ENCODE data around the gene SSBP2.

Gene SSBP2

DNA sequence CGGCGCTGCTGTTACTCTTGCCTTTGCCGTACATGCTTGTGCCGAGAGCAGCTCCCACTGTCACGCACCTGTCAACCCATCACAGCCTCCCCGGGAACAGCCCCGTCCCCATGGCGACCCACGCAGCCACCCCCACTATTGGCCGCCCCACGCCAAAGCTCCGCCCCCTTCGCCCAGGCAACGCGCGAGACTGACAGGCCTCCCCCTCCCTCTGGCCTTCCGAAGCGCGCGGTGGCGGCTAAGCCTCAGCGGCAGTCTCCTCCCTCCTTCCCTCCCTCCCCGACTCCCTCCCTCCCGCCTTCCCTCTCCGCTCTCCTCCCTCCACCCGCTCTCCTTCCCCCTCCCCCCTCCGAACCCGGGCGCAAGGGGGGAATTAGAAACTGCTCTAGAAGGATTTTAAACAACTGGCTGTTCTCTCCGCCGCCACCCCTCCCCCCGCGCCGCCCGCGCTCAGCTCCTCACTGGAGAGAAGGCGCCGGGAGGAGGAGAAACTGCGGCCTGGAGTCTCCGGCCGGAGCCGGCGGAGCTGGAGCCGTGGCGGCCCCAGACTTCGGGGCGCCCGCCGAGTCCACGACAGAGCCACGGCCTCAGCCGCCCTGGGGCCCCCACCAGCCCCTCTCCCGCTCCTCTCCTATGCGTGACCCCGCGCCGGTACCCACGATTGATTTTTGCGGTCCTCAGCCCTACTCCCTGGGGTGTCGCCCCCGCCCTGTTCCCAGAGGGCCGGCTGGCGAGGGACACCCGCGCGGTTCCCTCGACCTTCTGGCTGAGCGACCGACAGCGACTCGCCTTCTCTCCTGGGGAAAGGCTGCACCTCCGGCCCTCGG, at the start of gene SSBP2:
SSBP2 (minus strand) TSS at position 89 of the 827 bp plus-strand sequence; CDS start at position 34, 55 bp downstream.
- DNase-seq: peak; percentile 98

DNA sequence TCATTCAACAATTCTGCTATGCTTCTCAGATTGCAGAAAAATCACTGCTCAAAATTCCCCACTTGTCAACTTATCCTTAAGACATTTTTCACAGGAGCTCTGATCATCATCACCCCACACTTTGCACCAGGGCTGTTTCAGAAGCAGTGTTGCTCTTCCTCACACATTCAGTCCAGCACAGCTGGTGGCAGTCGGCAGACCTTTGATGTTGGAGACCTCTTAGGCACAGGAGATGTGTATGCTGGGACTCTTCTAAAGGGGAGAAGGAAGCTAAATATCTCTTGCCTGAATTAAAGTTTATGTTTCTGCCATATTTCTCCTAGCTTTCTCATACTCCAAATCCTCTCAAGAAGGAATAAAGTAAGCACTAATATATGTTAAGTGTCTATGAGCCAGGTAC, 44.8 kb upstream of the SSBP2 start:
- DNase-seq: no peak

DNA sequence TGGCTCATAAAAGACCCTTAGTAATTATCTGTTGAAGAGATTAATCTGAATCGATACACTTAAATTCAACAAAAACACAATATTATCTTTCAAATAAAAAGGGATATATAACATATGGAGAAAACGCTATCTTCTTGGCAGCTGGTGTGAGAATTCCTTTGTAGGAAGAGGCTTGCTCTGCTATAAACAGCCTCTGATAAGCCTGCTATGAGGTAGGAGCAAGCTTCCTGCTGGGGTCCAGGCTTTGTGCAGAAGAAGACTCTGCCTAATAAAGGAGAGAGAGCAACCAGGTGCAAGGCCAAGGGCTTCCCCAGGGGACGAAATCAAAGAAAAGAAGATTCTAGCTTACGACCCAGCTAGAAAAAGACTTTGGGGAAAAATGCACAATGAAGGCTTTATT, 43.3 kb upstream of the SSBP2 start:
- no peak for DNase-seq

DNA sequence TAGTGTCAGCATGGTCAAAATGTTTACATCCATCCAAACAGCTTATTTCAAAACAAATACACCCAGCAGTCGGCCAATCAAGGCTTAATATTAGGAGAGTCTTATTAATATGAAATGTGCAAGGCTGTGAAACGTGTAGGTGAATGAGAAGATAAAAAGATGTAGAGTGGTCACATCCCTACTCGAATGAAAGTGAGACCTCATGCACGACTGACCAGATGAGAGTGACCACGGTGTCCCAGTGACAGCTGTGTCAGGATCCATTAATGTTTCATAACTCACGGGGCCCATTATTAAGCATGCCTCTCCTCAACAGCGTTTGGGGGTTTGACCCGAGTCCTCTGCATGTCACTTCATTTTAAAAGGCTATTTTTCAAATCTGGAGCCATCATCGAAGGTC, 39.4 kb upstream of the SSBP2 start:
- no peak for DNase-seq

DNA sequence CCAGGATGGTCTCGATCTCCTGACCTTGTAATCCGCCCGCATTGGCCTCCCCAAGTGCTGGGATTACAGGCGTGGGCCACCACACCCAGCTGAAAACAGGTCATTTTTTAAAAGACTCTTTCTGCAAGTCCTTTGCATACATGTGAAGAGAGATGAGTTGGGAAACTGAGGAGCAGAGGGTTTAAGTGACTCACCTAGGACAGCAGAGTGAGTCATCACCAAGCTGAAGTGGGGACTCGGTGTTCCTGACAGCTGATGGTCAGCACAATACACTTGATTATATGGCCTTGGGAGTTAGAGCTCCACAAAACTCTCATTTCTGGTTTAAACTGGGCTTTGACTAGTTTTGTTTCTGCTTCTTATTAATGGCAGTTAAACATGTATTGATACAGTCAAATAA, 38.1 kb upstream of the SSBP2 start:
- no peak for DNase-seq

DNA sequence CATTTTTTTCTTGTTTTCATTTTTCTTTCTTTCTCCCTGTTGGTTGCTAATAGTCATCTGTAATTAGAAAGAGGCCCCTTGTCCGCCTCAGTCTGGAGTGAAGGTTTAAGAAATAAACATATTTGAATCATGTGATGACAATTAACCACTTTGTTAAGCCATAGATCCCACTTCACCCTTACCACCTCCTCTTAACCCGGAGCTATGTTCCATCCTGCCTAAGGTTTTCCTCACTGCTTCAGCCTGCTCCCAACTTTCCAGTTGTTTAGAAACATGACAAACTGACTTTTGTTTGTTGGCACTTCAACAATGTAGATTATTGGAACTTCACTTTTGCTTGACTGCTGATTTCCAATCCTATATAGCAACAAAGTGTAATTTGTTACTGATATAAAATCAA, 37.4 kb upstream of the SSBP2 start:
- no peak for DNase-seq

DNA sequence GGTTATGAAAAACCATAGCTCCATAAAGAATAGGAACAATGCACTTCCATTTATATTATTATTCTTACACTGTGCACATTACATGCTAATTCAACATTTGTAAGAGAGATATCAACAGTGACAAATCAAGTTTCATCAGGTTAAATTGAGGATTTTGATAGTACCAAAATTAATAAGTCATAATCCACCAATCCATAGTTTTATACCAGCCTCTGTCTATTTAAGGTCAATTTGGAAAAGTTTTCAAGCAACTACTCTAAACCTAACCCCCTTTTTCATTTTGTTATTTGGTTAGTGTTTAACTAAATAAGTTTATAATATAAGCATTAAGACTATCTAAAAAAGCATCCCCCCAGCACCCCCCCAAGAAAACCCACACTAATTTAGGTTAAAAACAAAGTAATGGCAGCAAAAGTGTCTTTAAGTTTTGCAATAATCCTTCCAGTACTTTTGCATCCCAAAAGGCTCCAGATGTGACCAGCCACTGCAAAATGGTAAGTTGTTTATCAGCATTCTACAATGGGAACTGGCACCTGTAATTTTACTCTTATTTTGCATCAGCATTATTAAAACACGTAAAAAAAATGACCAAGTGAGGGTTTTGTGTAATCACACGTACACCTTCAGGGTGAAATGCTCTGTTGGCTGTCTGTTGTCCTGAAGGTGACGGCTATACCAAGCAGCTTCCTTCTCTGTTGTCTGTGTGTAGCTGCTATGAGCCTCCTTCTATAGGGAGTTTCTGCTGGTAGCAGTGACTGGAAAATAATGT, 36.8 kb upstream of the SSBP2 start:
- DNase-seq: no peak

DNA sequence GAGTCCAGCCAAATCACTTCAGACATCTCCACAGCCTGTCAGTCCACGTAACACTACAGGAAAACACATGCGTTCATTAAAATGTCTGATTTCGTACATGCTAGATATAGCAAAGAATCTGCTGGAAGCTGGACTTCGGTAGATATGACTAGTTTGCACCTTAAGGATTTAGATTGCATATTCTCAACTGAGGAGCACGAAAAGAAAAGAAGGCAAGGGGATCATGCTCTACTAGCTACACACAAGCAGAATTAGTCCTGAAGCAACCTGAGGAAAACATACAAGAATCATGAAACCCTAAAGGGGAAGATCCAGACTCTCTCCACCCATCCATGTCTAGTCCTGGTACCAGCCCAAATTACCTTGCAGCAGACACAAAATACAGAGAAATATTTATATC, 36.1 kb upstream of the SSBP2 start:
- no peak for DNase-seq

DNA sequence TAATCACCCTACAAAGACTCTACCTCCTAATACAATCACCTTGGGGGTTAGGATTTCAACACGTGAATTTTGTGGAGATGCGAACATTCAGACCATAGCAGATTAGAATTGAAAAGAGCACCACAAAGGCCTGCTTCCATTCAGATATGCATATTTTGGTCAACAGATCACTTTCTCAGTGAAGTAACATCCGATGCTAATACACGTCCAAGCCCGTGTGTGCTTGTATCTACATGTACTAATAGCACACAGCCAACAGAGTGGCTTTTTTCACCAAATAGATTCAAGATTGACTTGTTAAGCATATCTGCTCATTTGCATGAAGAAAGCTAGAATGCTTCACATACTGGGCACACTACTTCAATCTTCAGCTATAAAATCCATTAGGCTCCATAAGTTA, 35.6 kb upstream of the SSBP2 start:
- no peak for DNase-seq

DNA sequence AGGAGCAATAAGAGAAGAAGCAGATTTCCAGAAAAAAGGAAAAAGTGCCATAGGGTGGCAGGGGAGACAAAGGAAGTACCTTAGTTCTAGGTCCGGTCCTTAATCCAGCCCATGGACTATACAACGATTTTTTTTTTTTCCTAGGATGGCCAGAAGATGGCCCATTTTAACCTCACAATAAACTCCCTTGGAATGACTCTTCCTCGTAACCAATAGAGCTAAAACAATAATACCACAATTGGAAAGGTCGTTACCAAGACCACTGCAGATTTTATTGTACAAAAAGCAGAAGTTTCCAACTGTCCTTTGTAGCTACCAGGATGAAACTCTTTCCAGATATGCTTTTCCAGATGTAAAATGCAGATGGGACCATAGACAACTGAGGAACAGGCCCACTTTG, 34.4 kb upstream of the SSBP2 start:
- DNase-seq: no peak

DNA sequence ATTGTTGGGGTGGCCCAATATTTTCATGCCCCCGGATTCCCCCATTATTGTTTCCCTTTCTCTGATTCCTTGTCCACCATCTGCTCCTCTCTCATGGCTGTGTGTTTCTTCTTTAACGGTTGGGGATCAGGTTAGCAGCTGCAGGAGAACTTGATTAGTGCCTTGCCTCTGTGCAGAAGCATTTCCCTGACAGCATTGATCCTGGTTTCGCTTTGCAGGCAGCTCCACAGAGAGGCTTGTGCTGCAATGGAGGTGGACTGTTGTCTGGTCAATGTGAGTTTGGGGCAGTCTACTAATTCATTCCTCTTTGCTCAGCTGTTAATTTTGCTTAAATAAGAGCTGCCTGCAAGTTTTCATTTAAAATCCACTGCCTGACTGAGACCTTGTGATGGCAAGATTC, 32.5 kb upstream of the SSBP2 start:
- no peak for DNase-seq

DNA sequence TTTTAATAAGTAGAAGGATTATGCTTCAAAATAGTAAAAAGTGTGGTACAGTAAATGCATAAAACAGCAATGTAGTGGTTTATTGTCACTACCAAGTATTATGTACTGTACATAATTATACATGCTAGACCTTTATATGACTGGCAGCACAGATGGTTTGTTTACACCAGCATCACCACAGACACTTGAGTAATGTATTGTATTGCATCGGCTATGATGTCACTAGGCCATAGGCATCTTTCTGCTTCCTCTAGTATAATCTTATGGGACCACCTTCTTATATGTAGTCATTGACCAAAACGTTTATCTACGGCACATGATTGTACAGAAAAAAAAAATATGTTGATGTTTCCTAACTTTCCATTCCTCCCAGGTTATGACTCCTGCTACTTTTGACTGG, 31.9 kb upstream of the SSBP2 start:
- DNase-seq: no peak

DNA sequence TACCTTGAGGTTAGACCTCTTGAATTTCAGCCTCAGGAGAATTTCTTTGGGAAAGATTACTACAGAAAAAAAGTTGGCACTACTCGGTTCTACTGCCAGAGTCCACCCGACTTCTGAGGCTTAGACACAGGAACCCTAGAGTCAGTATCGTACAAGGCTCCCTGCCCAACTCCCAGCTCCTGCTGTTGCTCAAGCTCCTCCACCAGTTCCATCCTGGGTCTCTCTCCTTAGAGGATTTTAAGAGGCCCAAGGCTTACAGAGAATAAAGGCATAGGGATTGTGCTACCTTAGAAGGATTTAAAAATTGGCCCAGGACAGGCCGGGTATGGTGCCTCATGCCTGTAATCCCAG, 29.0 kb upstream of the SSBP2 start:
- DNase-seq: no peak

DNA sequence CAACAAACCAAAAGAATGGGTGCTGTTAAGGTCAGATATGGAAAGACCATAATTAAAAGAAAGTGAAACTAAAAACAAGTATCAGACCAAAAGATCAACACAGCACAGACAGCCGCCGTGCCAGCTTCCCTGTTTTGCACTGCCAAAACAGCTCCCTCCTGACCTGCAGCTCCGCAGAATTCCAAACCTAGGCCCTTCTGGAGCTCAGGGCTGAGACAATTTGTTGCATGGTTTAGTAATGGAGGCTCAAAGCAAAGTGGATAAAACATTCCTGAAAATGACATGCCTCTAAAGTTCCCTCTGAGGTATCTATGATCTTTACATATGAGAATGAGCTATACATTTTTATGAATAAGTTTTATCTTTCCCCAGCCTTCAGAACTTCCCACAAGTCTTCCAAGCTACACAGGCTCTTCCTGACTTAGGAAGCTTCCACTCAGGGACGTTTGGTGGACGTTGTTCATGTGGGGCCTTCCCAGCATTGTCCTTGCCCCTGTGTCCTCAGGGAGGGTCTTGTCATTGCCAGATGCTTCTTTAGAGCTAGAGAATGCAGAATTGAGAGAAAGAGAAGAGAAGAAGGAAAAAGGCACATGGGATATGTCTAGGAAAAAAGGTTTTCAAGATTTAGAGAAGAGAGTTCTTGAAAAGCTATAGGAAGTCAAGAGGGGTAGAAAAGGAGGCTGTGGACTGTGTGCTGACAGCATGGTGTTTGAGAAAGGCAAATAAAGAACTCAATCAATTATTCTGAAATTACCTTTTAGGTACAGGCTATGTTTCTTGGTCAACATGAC, 28.4 kb upstream of the SSBP2 start:
- peak; percentile 56 for DNase-seq

DNA sequence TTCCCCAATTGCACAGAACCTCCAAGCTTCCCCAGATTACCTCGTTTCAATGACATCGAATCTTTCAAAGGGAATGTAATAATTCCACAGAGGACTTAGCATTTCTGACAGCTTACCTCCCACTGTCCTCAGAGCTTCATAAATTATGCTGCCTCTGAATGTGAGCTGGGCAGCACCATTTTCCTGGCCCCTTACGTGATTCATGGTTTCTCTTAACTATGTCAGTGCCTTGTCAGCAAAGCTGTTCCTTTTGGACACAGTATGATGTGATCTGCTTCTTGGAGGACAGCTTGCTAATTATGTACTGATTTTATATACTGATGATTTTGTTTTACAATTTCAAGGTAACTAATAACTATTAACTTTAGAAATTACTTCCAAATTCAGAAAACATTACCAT, 27.7 kb upstream of the SSBP2 start:
- DNase-seq: no peak

DNA sequence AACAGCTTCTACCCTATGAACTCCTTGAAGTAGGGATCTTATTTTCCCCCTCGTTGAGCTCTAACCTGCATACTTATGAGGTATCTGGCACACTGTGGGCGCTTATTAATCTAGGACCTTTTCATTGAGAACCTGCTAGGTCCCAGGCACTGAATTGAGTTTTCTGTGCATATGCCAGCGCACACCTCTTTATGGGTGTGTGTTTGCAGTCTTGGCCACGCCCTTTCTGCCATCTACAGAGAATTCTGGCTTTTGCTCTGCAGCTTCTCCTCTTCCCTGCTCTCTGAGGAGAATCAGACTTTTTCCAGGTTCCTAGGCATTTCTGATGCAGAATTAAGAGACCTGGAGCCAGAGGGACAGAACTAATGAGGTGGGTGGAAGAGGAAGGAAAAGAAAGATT, 25.4 kb upstream of the SSBP2 start:
- no peak for DNase-seq

DNA sequence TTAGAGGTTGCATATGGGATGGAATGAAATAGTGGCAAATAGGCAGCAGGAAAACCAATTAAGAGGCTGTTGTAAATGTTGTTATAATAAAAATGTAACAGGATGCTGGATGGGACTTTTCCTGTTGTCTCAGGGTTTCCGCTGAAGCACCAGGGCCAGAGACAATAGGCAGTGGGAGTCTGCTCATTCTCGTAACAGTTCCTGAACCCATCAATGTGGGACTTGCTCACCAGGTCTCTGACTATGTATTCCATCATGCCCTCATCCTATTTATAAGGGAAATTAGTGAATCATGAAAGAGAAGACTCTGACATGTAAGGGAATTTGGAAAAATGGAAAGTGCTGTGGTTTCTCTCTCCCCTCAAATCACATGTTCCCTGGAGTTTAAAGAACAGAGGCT, 23.5 kb upstream of the SSBP2 start:
- no peak for DNase-seq

DNA sequence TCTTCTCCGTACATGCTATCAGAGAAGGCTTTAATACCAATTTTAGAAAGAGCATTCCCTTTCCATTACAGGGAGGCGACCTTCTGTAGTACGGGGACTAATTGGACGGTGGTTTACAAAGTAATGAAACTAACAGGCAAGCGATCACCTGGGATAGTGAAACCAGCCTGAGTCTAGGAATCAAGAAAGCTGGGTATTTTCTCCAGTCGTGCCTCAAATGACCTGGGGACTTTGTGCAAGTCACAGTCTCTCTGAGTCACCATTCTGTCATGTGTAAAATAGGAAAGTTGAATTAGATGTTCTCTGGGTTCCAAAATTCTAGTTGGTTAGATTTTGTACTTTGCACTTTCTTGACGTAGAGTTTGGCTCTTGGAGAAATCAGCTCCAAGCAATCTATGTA, 22.7 kb upstream of the SSBP2 start:
- DNase-seq: no peak

DNA sequence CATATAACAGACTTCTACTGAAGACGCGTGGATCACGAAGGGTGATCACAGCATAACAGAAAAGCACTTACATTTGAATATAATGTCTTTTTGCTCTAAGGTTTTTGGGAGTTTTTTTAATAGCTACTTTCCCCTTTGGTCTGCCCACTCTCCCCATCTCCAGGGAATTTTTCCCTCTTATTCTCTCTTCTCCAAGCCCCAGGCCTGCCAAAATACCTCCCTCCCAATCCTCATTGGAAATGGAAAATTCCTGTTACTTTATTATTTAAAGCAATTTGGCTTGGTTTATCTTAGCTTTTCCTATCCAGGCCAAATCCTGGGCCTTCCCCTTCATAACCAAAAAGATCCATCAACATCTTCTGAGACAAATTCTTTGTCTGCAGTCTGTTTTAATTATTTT, 22.3 kb upstream of the SSBP2 start:
- DNase-seq: no peak

DNA sequence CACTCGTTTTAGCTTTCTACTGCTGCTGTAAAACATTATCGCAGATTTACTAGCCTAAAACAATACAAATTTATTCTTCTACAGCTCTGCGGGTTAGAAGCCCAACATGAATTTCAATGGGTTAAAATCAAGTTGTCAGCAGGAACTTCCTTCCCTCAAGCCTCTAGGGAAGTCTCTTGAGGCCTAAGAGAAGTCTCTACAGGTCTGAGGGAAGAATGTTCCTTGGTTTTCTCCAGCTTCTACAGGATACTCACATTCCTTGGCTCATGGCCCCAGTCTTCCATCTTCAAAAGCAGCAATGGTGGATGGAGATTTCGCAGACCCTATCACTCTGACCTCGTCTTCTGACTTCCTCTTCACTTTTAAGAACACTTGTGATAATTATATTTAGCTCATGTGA, 21.6 kb upstream of the SSBP2 start:
- no peak for DNase-seq

DNA sequence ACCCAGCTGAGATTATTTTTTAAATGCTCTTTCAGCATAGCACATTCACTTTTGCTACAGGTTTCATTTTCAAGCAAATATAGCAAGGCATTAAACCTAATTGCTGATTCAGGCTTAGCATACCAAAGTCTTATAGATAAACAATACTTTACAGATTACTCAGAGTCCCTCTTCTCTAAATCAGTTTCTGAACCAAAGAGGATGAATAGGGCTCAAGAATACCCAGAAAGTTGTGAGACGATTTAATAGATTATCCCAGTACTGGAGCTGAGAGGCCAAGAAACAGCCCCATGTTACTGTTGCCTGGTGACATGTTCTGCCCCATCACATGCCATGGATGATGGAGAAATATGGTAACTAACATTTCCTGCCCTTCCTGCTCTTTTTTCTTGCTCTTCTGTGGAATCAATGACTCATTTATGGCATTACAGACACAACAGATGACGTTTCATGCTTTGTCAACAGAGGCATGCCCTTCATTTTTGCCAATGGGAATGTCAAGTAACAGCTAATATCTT, 18.1 kb upstream of the SSBP2 start:
- no peak for DNase-seq

DNA sequence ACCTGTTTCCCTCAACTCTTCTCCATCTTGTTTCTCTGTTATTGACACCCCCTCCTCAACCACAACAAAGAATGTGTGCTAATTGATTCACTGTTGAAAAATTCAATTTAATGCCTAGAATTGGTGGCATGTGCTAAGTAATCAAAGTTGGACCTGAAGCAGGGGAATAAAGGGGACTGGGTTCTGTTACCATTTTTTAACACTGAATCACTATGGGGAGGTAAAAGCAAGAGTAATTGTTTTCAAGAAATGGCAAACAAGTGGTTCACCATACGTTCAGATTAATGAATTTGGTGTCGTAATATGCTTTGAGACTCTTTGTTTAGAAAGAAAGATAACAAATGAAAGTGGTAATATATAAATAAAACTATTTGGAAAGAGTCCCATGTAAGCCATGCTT, 17.0 kb upstream of the SSBP2 start:
- no peak for DNase-seq

DNA sequence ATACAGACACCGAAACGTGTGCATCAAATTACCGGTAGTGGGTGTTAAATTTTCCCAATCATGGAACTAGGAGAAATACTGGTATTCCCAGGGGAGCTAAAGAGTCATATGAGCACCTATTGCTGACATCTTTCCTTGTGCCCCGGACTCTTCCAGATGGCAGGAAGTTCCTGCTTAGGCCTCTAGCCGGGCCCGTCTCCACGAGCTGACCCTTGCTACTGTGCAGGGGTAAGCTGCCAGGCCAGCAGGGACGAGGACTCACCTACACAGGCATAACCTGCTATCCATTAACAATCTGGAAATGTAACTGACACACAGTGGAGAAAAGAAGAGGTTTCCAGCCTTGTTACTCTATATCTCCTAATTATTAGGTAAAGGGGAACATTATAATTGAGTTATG, 16.2 kb upstream of the SSBP2 start:
- DNase-seq: no peak

DNA sequence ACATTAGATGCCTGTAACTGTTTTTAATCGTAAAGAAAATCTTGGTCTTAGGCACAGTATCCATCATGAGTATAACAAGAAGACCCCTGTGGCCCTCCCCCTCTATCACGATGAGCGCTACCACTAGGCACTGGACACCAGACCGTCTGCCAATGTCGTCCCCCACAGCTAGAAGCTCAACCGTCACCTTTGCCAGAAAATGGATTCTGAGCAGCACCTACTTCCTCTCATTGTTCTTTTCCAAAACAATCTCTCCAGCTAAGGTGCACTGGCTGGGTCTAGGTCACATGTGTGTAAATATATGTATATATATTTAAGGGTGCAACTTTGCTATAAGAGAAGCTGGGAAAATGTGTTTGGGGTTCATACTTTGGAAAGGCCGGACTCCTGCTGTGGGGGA, 15.7 kb upstream of the SSBP2 start:
- DNase-seq: no peak

All from stimulated activated CD8-positive, alpha-beta memory T cell treated with anti-CD3 and anti-CD28 coated beads, Interleukin-4, amount 100 ng/mL, for 48 hours (primary cell).